Neural crest cell (in vitro differentiated cells): ENCODE data around the gene CDKL4. TPM values are rescaled to one million over a fixed set of nuclear protein-coding genes. Genes with fewer than 3 reads are reported as not detected.

Experiments used
- DNase-seq: peaks from one replicate; pipeline ENCODE4 v3.0.0; 2021; ENCODE audit warnings: low read depth, mixed read lengths, low spot score
- H3K27ac Mint-ChIP-seq: one replicate; pipeline ENCODE4 v1.8.0; 2021; ENCODE audit warnings: mild to moderate bottlenecking, mixed read lengths; ENCODE audit not compliant: unreplicated experiment
- H3K27me3 Mint-ChIP-seq: 2 replicates; pipeline ENCODE4 v1.8.0; 2021; ENCODE audit warnings: low read depth, mild to moderate bottlenecking, mixed read lengths
- H3K36me3 Mint-ChIP-seq: 2 replicates; pipeline ENCODE4 v1.8.0; 2021; ENCODE audit warnings: low read depth, mild to moderate bottlenecking, mixed read lengths
- H3K4me1 Mint-ChIP-seq: 2 replicates; pipeline ENCODE4 v1.8.0; 2021; ENCODE audit warnings: mixed read lengths
- H3K4me3 Mint-ChIP-seq: one replicate; pipeline ENCODE4 v1.8.0; 2021; ENCODE audit warnings: mild to moderate bottlenecking, mixed read lengths
- H3K9me3 Mint-ChIP-seq: 2 replicates; pipeline ENCODE4 v1.8.0; 2021; ENCODE audit warnings: mixed read lengths
- total RNA-seq: library from RNA; stranded (reverse); gene quantifications from 2 replicates; pipeline ENCODE4 v1.2.1, GENCODE V29; 2021
- TF ChIP-seq, protein P1 (sequence below): fragments of 200-600 bp; sonication (generic); conservative IDR thresholded peaks from 2 replicates; pipeline ENCODE4 v1.5.0; 2021; ENCODE audit warnings: antibody characterized with exemption, mild to moderate bottlenecking

The CDKL4 gene
- total RNA-seq, 1 donor from 2014 or later: 0.75 TPM

- Mint-ChIP-seq H3K27me3 (no peaks in the 10 kb centered on the region), H3K36me3 (peaks cover 7% of the 10 kb centered on the region), H3K9me3 (peaks cover 6% of the 10 kb centered on the region)
These were observed 49.1 kb downstream of the CDKL4 start for GRCh38 chr2:39194686-39195085.

DNA sequence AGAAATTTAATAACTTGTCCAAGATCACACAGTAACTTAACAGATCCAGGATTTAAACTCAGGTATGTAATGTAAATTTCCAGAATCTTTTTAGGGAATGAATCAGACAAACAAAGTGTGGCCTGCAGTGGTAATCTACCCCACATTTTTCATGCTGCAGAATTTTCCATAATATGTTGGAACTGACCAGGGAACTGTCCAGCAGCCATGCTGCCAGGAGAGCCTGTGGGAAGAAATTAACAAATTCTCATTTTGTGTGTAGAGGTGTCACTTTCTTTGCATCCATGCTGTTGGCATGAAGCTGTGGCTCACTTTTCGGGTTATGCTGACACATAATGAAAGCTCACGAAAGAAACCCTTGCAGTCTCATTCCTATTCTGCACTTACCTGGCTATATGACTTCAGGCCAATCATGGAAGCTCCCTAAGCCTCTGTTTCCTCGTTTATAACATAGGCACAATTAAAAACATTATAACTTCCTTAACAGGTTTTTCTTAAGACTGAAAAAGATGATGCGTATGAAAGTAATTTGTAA lies 54.7 kb downstream of the CDKL4 start:
- Mint-ChIP-seq H3K27ac (no peak overlapping the region), H3K36me3 (no peaks in the 10 kb centered on the region), H3K4me3 (no peak overlapping the region), H3K9me3 (no peaks in the 10 kb centered on the region), H3K4me1 (no peaks in the 10 kb centered on the region), H3K27me3 (no peaks in the 10 kb centered on the region)
- DNase-seq: no peak
- TF ChIP-seq, protein P1, sequence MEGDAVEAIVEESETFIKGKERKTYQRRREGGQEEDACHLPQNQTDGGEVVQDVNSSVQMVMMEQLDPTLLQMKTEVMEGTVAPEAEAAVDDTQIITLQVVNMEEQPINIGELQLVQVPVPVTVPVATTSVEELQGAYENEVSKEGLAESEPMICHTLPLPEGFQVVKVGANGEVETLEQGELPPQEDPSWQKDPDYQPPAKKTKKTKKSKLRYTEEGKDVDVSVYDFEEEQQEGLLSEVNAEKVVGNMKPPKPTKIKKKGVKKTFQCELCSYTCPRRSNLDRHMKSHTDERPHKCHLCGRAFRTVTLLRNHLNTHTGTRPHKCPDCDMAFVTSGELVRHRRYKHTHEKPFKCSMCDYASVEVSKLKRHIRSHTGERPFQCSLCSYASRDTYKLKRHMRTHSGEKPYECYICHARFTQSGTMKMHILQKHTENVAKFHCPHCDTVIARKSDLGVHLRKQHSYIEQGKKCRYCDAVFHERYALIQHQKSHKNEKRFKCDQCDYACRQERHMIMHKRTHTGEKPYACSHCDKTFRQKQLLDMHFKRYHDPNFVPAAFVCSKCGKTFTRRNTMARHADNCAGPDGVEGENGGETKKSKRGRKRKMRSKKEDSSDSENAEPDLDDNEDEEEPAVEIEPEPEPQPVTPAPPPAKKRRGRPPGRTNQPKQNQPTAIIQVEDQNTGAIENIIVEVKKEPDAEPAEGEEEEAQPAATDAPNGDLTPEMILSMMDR: no peak

More at GRCh38 chr2:39194686-39195085, 49.1 kb downstream of the CDKL4 start:
- DNase-seq: no peak
- no peaks in the 10 kb centered on the region for H3K4me1 Mint-ChIP-seq
- H3K4me3 Mint-ChIP-seq: no peak overlapping the region
- H3K27ac Mint-ChIP-seq: no peak overlapping the region
- TF ChIP-seq, protein P1: no peak

DNA sequence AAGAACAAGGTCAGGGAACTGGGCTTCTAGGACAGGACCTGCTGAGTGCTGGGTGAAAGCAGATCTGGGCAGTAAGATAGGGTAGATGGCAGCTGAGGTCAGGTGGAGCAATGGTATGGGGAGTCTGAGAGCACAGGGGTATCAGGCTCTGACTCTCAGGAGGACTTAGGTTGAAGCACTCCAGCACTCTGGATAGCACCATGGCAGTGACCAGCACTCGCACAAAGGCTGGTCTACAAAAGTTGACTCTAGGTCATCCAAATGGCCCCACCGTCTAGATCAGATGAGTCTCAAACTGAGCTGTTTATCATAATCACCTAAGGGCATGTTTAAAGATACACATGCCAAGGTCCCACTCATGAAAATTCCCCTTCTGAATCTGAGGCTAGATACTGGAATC lies 60.1 kb downstream of the CDKL4 start:
- Mint-ChIP-seq H3K36me3 (no peaks in the 10 kb centered on the region), H3K4me3 (no peak overlapping the region), H3K27me3 (no peaks in the 10 kb centered on the region), H3K4me1 (peaks cover 9% of the 10 kb centered on the region), H3K27ac (no peak overlapping the region), H3K9me3 (no peaks in the 10 kb centered on the region)
- DNase-seq: no peak
- TF ChIP-seq, protein P1: no peak

GRCh38 chr2:39181297-39181696 lies 62.5 kb downstream of the CDKL4 start:
- H3K27me3 Mint-ChIP-seq: no peaks in the 10 kb centered on the region
- DNase-seq: no peak
- TF ChIP-seq, protein P1: no peak
- H3K9me3 Mint-ChIP-seq: no peaks in the 10 kb centered on the region
- no peaks in the 10 kb centered on the region for H3K36me3 Mint-ChIP-seq
- peaks cover 9% of the 10 kb centered on the region for H3K4me1 Mint-ChIP-seq
- no peak overlapping the region for H3K4me3 Mint-ChIP-seq
- no peak overlapping the region for H3K27ac Mint-ChIP-seq

DNA sequence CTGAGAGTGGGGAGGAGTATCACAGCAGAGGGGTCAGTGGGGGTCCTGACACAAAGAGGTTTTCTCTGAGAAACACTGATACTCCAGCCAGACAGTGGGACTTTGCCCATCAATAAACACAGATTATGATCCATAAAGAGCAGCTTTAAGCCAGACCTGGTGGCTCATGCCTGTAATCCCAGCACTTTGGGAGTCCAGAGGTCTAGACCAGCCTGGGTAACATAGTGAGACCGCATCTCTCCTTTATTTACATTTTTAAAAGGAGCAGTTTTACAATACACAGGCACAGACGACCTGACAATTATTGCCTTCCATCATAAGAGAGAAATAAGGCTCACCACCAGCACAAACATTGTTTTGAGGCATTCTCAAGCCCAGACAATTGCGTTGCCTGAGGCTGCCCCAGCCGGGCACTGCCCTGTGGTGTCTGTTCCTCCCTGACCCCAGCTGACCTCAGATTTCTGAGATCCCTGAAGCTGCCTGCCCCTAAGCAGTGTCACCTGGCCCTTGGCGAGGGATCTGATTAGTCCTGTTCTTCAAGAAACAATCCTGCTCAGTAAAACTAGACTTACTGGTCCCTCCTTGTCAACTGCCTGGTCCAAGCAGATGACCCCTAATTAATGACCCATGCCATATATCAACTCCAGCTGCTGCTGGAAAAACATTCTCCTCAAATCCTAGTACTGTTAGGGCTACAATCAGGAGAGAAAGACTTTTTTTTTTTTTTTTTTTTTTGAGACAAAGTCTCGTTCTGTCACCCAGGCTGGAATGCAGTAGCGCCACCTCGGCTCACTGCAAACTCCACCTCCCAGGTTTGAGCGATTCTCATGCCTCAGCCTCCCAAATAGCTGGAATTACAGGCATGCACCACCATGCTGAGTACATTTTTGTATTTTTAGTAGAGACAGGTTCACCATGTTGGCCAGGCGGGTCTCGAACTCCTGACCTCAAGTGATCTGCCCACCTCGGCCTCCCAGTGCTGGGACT lies 63.5 kb downstream of the CDKL4 start:
- TF ChIP-seq, protein P1: no peak
- no peaks in the 10 kb centered on the region for H3K9me3 Mint-ChIP-seq
- no peaks in the 10 kb centered on the region for H3K36me3 Mint-ChIP-seq
- H3K27ac Mint-ChIP-seq: no peak overlapping the region
- H3K4me3 Mint-ChIP-seq: no peak overlapping the region
- DNase-seq: no peak
- H3K27me3 Mint-ChIP-seq: no peaks in the 10 kb centered on the region
- peaks cover 9% of the 10 kb centered on the region for H3K4me1 Mint-ChIP-seq
